Measurements from ENCODE around the gene LDB3. TPM values are rescaled to one million over a fixed set of nuclear protein-coding genes. Genes with fewer than 3 reads are reported as not detected.

Gene LDB3
- total RNA-seq, 2 experiments from 2014 or later, result 0.05 to 0.08 TPM

- Mint-ChIP-seq H3K4me1 (ENCODE audit: low read depth) (no peaks in the 10 kb centered on the region), H3K36me3 (ENCODE audit: low read depth) (no peaks in the 10 kb centered on the region), H3K27ac (no peak overlapping the region), H3K27me3 (no peaks in the 10 kb centered on the region), H3K9me3 (no peaks in the 10 kb centered on the region), H3K4me3 (no peak overlapping the region)
- intact Hi-C loops (cut with DNase I, micrococcal nuclease), result no loop called here
- H3K27me3 ChIP-seq (ENCODE audit: control insufficient read depth in 1 of 2, insufficient read depth in 2 of 2, low read length in 2 of 2), result no peaks in the 10 kb centered on the region
- no peaks in the 10 kb centered on the region for H3K9me3 ChIP-seq (ENCODE audit: control insufficient read depth in 1 of 2, insufficient read depth in 1 of 2, low read length in 2 of 2)
- no peak overlapping the region for H3K4me3 ChIP-seq (ENCODE audit: low read length)
- CTCF ChIA-PET, result no interaction called here
- ATAC-seq (ENCODE audit: poor library complexity) (no peak), DNase-seq (no peak)
- H3K36me3 ChIP-seq (ENCODE audit: insufficient read depth, low read length), result no peaks in the 10 kb centered on the region
- H3K4me1 ChIP-seq (ENCODE audit: insufficient read depth, low read length), result no peaks in the 10 kb centered on the region
- TF ChIP-seq, protein P1, sequence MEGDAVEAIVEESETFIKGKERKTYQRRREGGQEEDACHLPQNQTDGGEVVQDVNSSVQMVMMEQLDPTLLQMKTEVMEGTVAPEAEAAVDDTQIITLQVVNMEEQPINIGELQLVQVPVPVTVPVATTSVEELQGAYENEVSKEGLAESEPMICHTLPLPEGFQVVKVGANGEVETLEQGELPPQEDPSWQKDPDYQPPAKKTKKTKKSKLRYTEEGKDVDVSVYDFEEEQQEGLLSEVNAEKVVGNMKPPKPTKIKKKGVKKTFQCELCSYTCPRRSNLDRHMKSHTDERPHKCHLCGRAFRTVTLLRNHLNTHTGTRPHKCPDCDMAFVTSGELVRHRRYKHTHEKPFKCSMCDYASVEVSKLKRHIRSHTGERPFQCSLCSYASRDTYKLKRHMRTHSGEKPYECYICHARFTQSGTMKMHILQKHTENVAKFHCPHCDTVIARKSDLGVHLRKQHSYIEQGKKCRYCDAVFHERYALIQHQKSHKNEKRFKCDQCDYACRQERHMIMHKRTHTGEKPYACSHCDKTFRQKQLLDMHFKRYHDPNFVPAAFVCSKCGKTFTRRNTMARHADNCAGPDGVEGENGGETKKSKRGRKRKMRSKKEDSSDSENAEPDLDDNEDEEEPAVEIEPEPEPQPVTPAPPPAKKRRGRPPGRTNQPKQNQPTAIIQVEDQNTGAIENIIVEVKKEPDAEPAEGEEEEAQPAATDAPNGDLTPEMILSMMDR (IDR thresholded peaks at IDR 0.05), result no peak
- no peak overlapping the region for H3K27ac ChIP-seq (ENCODE audit: low read depth in 1 of 2, low read length in 2 of 2)
- POLR2A ChIA-PET, result no interaction called here
These were observed 10.8 kb upstream of the LDB3 start for GRCh38 chr10:86657396-86658011.

DNA sequence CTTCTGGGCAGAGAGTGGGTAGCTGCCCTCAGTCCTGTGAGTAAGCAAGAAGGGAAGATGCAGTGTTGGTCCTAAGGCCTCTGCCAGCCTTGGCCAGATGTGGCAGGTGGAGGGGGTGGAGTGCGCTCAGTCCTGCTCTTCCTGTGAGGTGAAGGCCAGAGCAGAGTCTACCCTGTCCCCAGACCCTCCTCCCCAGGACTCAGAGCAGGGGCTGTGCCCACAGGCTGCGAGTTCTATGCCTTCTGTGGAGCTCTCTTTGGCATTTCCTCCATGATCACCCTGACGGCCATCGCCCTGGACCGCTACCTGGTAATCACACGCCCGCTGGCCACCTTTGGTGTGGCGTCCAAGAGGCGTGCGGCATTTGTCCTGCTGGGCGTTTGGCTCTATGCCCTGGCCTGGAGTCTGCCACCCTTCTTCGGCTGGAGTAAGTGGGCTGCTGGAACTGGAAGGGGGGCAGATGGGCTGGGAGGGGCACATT, 10.0 kb upstream of the LDB3 start:
- Mint-ChIP-seq H3K4me3 (no peak overlapping the region), H3K4me1 (ENCODE audit: low read depth) (no peaks in the 10 kb centered on the region), H3K9me3 (no peaks in the 10 kb centered on the region), H3K27ac (no peak overlapping the region), H3K27me3 (no peaks in the 10 kb centered on the region), H3K36me3 (ENCODE audit: low read depth) (no peaks in the 10 kb centered on the region)
- H3K9me3 ChIP-seq (ENCODE audit: control insufficient read depth in 1 of 2, insufficient read depth in 1 of 2, low read length in 2 of 2), result no peaks in the 10 kb centered on the region
- intact Hi-C loops (cut with DNase I, micrococcal nuclease), result no loop called here
- H3K4me1 ChIP-seq (ENCODE audit: insufficient read depth, low read length), result no peaks in the 10 kb centered on the region
- H3K4me3 ChIP-seq (ENCODE audit: low read length), result no peak overlapping the region
- no peak overlapping the region for H3K27ac ChIP-seq (ENCODE audit: low read depth in 1 of 2, low read length in 2 of 2)
- TF ChIP-seq, protein P1 (IDR thresholded peaks at IDR 0.05), result no peak
- H3K36me3 ChIP-seq (ENCODE audit: insufficient read depth, low read length), result no peaks in the 10 kb centered on the region
- ATAC-seq (ENCODE audit: poor library complexity) (no peak), DNase-seq (no peak)
- H3K27me3 ChIP-seq (ENCODE audit: control insufficient read depth in 1 of 2, insufficient read depth in 2 of 2, low read length in 2 of 2), result no peaks in the 10 kb centered on the region
- POLR2A ChIA-PET, result no interaction called here
- CTCF ChIA-PET, result no interaction called here

GRCh38 chr10:86658751-86659150, 9.6 kb upstream of the LDB3 start:
- Mint-ChIP-seq H3K9me3 (no peaks in the 10 kb centered on the region), H3K27me3 (no peaks in the 10 kb centered on the region), H3K27ac (no peak overlapping the region), H3K36me3 (ENCODE audit: low read depth) (no peaks in the 10 kb centered on the region), H3K4me1 (ENCODE audit: low read depth) (no peaks in the 10 kb centered on the region), H3K4me3 (no peak overlapping the region)
- DNase-seq, result no peak
- TF ChIP-seq, protein P1 (IDR thresholded peaks at IDR 0.05), result no peak
- Histone ChIP-seq H3K27me3 (ENCODE audit: control insufficient read depth in 1 of 2, insufficient read depth in 2 of 2, low read length in 2 of 2) (no peaks in the 10 kb centered on the region), H3K36me3 (ENCODE audit: insufficient read depth, low read length) (no peaks in the 10 kb centered on the region), H3K9me3 (ENCODE audit: control insufficient read depth in 1 of 2, insufficient read depth in 1 of 2, low read length in 2 of 2) (no peaks in the 10 kb centered on the region), H3K4me3 (ENCODE audit: low read length) (no peak overlapping the region), H3K27ac (ENCODE audit: low read depth in 1 of 2, low read length in 2 of 2) (no peak overlapping the region), H3K4me1 (ENCODE audit: insufficient read depth, low read length) (no peaks in the 10 kb centered on the region)
- ChIA-PET CTCF (no interaction called here), POLR2A (no interaction called here)
- intact Hi-C loops (cut with DNase I, micrococcal nuclease), result no loop called here
- no peak for ATAC-seq (ENCODE audit: poor library complexity)

Measured in CD4-positive, alpha-beta T cell (primary cell).